Measurements from ENCODE around the gene SELENOH. TPM values are rescaled to one million over a fixed set of nuclear protein-coding genes. Genes with fewer than 3 reads are reported as not detected.

Gene SELENOH
- total and polyA plus RNA-seq, 7 donors: 67.0 to 120 (median 87.1) TPM

DNA sequence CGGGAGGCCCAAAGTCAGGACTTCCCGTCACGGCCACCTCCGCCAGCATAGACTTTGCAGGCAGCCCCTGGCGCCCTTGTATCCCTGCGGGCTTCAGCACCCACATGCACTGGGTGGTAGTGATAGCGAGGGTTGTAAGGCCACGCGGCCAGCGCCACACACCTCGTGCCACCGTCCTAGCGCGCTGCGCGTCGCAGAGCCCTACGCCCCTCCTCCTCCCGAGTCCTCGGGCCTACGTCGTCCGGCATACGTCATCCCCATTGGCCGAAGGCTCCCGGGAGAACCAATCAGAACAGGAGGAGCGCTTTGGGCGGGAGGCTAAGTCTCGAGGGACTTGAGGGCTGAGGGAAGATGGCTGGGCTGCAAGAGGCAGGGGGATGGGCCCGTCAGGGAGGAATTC is 11.7 kb downstream of the SELENOH start:
- Histone ChIP-seq H3K27me3 (ENCODE audit: insufficient read depth in 3 of 3, low read length in 2 of 3) (no peaks in the 10 kb centered on the region), H3K4me1 (no peaks in the 10 kb centered on the region), H3K9me3 (no peaks in the 10 kb centered on the region), H3K4me3 (no peak overlapping the region), H3K36me3 (ENCODE audit: insufficient read depth in 1 of 2, low read depth in 1 of 2) (peaks cover 0 to 19% of the 10 kb centered on the region in 2 donors), H3K27ac (no peak overlapping the region)
- TF ChIP-seq CTCF (IDR thresholded peaks at IDR 0.05): no peak
- DNase-seq (no peak), ATAC-seq (peak in 2 of 4 donors; percentile 12 to 31)
- intact Hi-C loops (cut with DNase I): no loop called here
- WGBS, 3 donors: 95 to 96% (median 95%) methylated on average over 30 of the region's 30 CpGs

GRCh38 chr11:57758174-57758573 is 16.9 kb downstream of the SELENOH start:
- peaks cover under 1% of the 10 kb centered on the region for H3K4me1 ChIP-seq
- no peaks in the 10 kb centered on the region for H3K9me3 ChIP-seq
- intact Hi-C loops (cut with DNase I): loop anchor here in 1 of 2 donors (2.0 kb wide), 1 partner anchor 15 kb away; no protein-coding TSS in a partner anchor
- no peak overlapping the region for H3K4me3 ChIP-seq
- no peak overlapping the region for H3K27ac ChIP-seq
- ATAC-seq: no peak
- WGBS, 3 donors: 88 to 96% (median 89%) methylated on average over 3 of the region's 3 CpGs
- TF ChIP-seq CTCF (IDR thresholded peaks at IDR 0.05): no peak
- H3K27me3 ChIP-seq (ENCODE audit: insufficient read depth in 3 of 3, low read length in 2 of 3): no peaks in the 10 kb centered on the region
- H3K36me3 ChIP-seq (ENCODE audit: insufficient read depth in 1 of 2, low read depth in 1 of 2): no peaks in the 10 kb centered on the region
- DNase-seq: no peak

- DNase-seq: peak; percentile 80 to 91
- WGBS, 3 donors: 3 to 9% (median 4%) methylated on average over 13 of the region's 13 CpGs
- peak; percentile 99 to 100 (median 100) for ATAC-seq
Measured at GRCh38 chr11:57761301-57762234, 20.3 kb downstream of the SELENOH start, which contains the start of gene CTNND1. CTNND1 (plus strand) TSS chr11:57761802; CDS start chr11:57791479, 29,677 bp downstream.

GRCh38 chr11:57762235-57762861 is 21.1 kb downstream of the SELENOH start:
- intact Hi-C loops (cut with DNase I): loop anchor here (1.0 to 5.0 kb wide), 3 partner anchors 16 to 40 kb away; no protein-coding TSS in a partner anchor
- H3K27me3 ChIP-seq (ENCODE audit: insufficient read depth in 3 of 3, low read length in 2 of 3): no peaks in the 10 kb centered on the region
- ATAC-seq: peak in 3 of 4 donors; percentile 46 to 69 (median 60)
- peak overlapping the region; percentile 83 for H3K4me3 ChIP-seq
- TF ChIP-seq CTCF (IDR thresholded peaks at IDR 0.05): no peak
- WGBS, 3 donors: 0 to 2% (median 1%) methylated on average over 9 of the region's 9 CpGs
- H3K9me3 ChIP-seq: no peaks in the 10 kb centered on the region
- peak overlapping the region; percentile 93 for H3K27ac ChIP-seq
- no peak for DNase-seq
- H3K36me3 ChIP-seq (ENCODE audit: insufficient read depth in 1 of 2, low read depth in 1 of 2): no peaks in the 10 kb centered on the region
- H3K4me1 ChIP-seq: peaks cover 34% of the 10 kb centered on the region

More at GRCh38 chr11:57761301-57762234, 20.3 kb downstream of the SELENOH start, which contains the start of gene CTNND1:
- TF ChIP-seq CTCF (IDR thresholded peaks at IDR 0.05): no peak
- peaks cover 30% of the 10 kb centered on the region for H3K4me1 ChIP-seq
- H3K27ac ChIP-seq: peak within 1 kb of the TSS; percentile 93
- H3K36me3 ChIP-seq (ENCODE audit: insufficient read depth in 1 of 2, low read depth in 1 of 2): no peaks in the 10 kb centered on the region
- H3K4me3 ChIP-seq: peak within 1 kb of the TSS; percentile 83
- H3K27me3 ChIP-seq (ENCODE audit: insufficient read depth in 3 of 3, low read length in 2 of 3): no peaks in the 10 kb centered on the region
- intact Hi-C loops (cut with DNase I): loop anchor here (1.0 to 5.0 kb wide), 3 partner anchors 17 to 41 kb away; no protein-coding TSS in a partner anchor
- H3K9me3 ChIP-seq: no peaks in the 10 kb centered on the region

Data from psoas muscle (tissue), 8 donors.